ENCODE data around the gene IGF1.

The IGF1 gene

GRCh38 chr12:102474438-102475064 is 5.8 kb downstream of the IGF1 start:
- no peak for TF ChIP-seq CTCF (IDR thresholded peaks at IDR 0.05; ENCODE audit: low read depth, low read length)
- no peak overlapping the region for H3K27ac ChIP-seq
- H3K4me3 ChIP-seq (ENCODE audit: low read depth, low read length), result no peak overlapping the region
- no peak for DNase-seq
- no peaks in the 10 kb centered on the region for H3K36me3 ChIP-seq
- no peaks in the 10 kb centered on the region for H3K27me3 ChIP-seq (ENCODE audit: insufficient read depth, low read depth, severe bottlenecking)
- no peaks in the 10 kb centered on the region for H3K9me3 ChIP-seq (ENCODE audit: severe bottlenecking)

GRCh38 chr12:102472496-102472895 is 7.9 kb downstream of the IGF1 start:
- Histone ChIP-seq H3K4me3 (ENCODE audit: low read depth, low read length) (no peak overlapping the region), H3K27me3 (ENCODE audit: insufficient read depth, low read depth, severe bottlenecking) (no peaks in the 10 kb centered on the region), H3K27ac (no peak overlapping the region), H3K36me3 (no peaks in the 10 kb centered on the region), H3K9me3 (ENCODE audit: severe bottlenecking) (no peaks in the 10 kb centered on the region)
- DNase-seq, result no peak
- no peak for TF ChIP-seq CTCF (IDR thresholded peaks at IDR 0.05; ENCODE audit: low read depth, low read length)

GRCh38 chr12:102471556-102471955 is 8.8 kb downstream of the IGF1 start:
- no peak for TF ChIP-seq CTCF (IDR thresholded peaks at IDR 0.05; ENCODE audit: low read depth, low read length)
- no peak for DNase-seq
- Histone ChIP-seq H3K36me3 (no peaks in the 10 kb centered on the region), H3K4me3 (ENCODE audit: low read depth, low read length) (no peak overlapping the region), H3K27me3 (ENCODE audit: insufficient read depth, low read depth, severe bottlenecking) (no peaks in the 10 kb centered on the region), H3K27ac (no peak overlapping the region), H3K9me3 (ENCODE audit: severe bottlenecking) (no peaks in the 10 kb centered on the region)

- DNase-seq, result no peak
- Histone ChIP-seq H3K27me3 (ENCODE audit: insufficient read depth, low read depth, severe bottlenecking) (no peaks in the 10 kb centered on the region), H3K9me3 (ENCODE audit: severe bottlenecking) (no peaks in the 10 kb centered on the region), H3K36me3 (no peaks in the 10 kb centered on the region), H3K4me3 (ENCODE audit: low read depth, low read length) (no peak overlapping the region), H3K27ac (no peak overlapping the region)
- TF ChIP-seq CTCF (IDR thresholded peaks at IDR 0.05; ENCODE audit: low read depth, low read length), result no peak
These were observed 9.4 kb downstream of the IGF1 start for GRCh38 chr12:102470945-102471344.

- Histone ChIP-seq H3K27me3 (ENCODE audit: insufficient read depth, low read depth, severe bottlenecking) (no peaks in the 10 kb centered on the region), H3K27ac (no peak overlapping the region), H3K36me3 (no peaks in the 10 kb centered on the region), H3K4me3 (ENCODE audit: low read depth, low read length) (no peak overlapping the region), H3K9me3 (ENCODE audit: severe bottlenecking) (no peaks in the 10 kb centered on the region)
- no peak for DNase-seq
- no peak for TF ChIP-seq CTCF (IDR thresholded peaks at IDR 0.05; ENCODE audit: low read depth, low read length)
These were observed 12.0 kb downstream of the IGF1 start for GRCh38 chr12:102468261-102468915.
